Adrenal gland (tissue), 5 donors: ENCODE measurements around the gene PAGE4.
A peak's percentile ranks its signal among the peaks of the same experiment; 100 is the strongest.

Experiments
- CTCF ChIP-seq, 6 experiments: fragments of 450-650 bp in 4 of 6; fragments of 200-600 bp in 2 of 6; sonication (generic) in 1 of 6; IDR thresholded peaks; 1 replicate in 5 of 6; 2 replicates in 1 of 6; pipeline versions ENCODE4 v1.5.1 to v1.8.0; 2016 to 2021; ENCODE audit warnings: antibody characterized with exemption in 6 of 6, mild to moderate bottlenecking in 2 of 6, moderate library complexity in 1 of 6
- POLR2A ChIP-seq, 2 donors: fragments of 450-650 bp; IDR thresholded peaks; one replicate each; pipeline ENCODE4 v1.6.1; 2017; ENCODE audit warnings: antibody characterized with exemption in 2 of 2, mild to moderate bottlenecking in 2 of 2, moderate library complexity in 1 of 2
- donor health status: DM: no; HTN: no; CAD: no.

- peak; percentile 52 to 77 (median 62) for TF ChIP-seq CTCF (IDR thresholded peaks at IDR 0.05)
- TF ChIP-seq POLR2A (IDR thresholded peaks at IDR 0.05), result no peak
Measured at GRCh38 chrX:49838374-49838773, 9.3 kb downstream of the PAGE4 start.
